H1 (cell line): ENCODE measurements around the gene KLHL21. TPM values are rescaled to one million over a fixed set of nuclear protein-coding genes. Genes with fewer than 3 reads are reported as not detected.

Experiments
- CREB1 ChIP-seq: IDR thresholded peaks from 2 replicates; pipeline ENCODE4 v1.6.1; 2012; ENCODE audit warnings: inconsistent platforms
- E2F6 ChIP-seq: IDR thresholded peaks from 2 replicates; pipeline ENCODE4 v1.6.1; 2012; ENCODE audit warnings: inconsistent platforms
- EGR1 ChIP-seq: IDR thresholded peaks from 2 replicates; pipeline ENCODE4 v1.6.1; 2011; ENCODE audit warnings: low read depth, low read length, borderline replicate concordance
- RNF2 ChIP-seq: fragments of 200-900, 300-1000 bp; sonication (generic); IDR thresholded peaks from 2 replicates; pipeline ENCODE4 v1.7.1; 2016; ENCODE audit warnings: borderline replicate concordance, low read depth, mild to moderate bottlenecking, antibody characterized with exemption, low read length; ENCODE audit not compliant: poor library complexity, severe bottlenecking; ENCODE audit errors: missing control alignments
- SIRT6 ChIP-seq: IDR thresholded peaks from one replicate; pipeline ENCODE4 v1.7.1; 2012; ENCODE audit warnings: low read length, inconsistent platforms
- TEAD4 ChIP-seq: IDR thresholded peaks from 2 replicates; pipeline ENCODE4 v1.6.1; 2012; ENCODE audit warnings: low read depth, low read length, inconsistent platforms, mixed read lengths
- ZNF274 ChIP-seq: IDR thresholded peaks from 2 replicates; pipeline ENCODE4 v1.7.0; 2012; ENCODE audit warnings: low read length, borderline replicate concordance; ENCODE audit errors: extremely low read depth
- polyA plus RNA-seq, 7 experiments: library from polyadenylated mRNA; depleted of rRNA in 3 of 7; stranded (reverse) in 5 of 7; unstranded in 2 of 7; fragments of >200 nt in 5 of 7; fragments of 200-250 nt in 2 of 7; gene quantifications; 1 replicate in 5 of 7; 2 replicates in 1 of 7; 4 replicates in 1 of 7; pipeline versions ENCODE4 v1.2.1 to v1.2.3, GENCODE V29; 2011 to 2013; ENCODE audit warnings: missing spikeins in 2 of 7, mixed read lengths in 2 of 7
- total RNA-seq: library from RNA; stranded (reverse); fragmentation: NEBNext Ultra II Directional; extraction: Animal tissue kit (Norgen Biotek cat#: 25700); gene quantifications from 2 replicates; pipeline ENCODE4 v1.2.1, GENCODE V29; 2021
- TF ChIP-seq, protein P1 (sequence below): IDR thresholded peaks from 2 replicates; pipeline ENCODE4 v1.6.1; 2011; ENCODE audit warnings: low read depth, mild to moderate bottlenecking, low read length; ENCODE audit not compliant: insufficient read depth

Gene KLHL21
- total and polyA plus RNA-seq, 2 of the 8 experiments (the other 6 are each of a cell fraction or from before 2014, with no cell fraction given) = 11.9 to 22.3 TPM

- TF ChIP-seq E2F6 (no peak), TEAD4 (peak; percentile 11; the same call in 1 of the 2 replicates), EGR1 (no peak), CREB1 (peak; percentile 64), RNF2 (no peak), SIRT6 (no peak), ZNF274 (no peak)
- TF ChIP-seq, protein P1, sequence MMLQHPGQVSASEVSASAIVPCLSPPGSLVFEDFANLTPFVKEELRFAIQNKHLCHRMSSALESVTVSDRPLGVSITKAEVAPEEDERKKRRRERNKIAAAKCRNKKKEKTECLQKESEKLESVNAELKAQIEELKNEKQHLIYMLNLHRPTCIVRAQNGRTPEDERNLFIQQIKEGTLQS = no peak
These were observed 48.4 kb downstream of the KLHL21 start, which contains the start of gene NOL9 (continued) for GRCh38 chr1:6554031-6554906.
